Activated CD8-positive, alpha-beta memory T cell treated with anti-CD3 and anti-CD28 coated beads, Interleukin-2, amount 50 U/mL, for 1 hour (primary cell): ENCODE measurements around the gene MTRFR.
"Not testable (repeated sequence)": the region's sequence is repeated elsewhere in the genome, so short reads cannot be mapped to it uniquely, and the experiment has no call there.

ENCODE experiments used
- DNase-seq: peaks from one replicate; pipeline ENCODE4 v3.0.0-alpha.2; 2020; ENCODE audit errors: extremely low read depth

MTRFR gene

GRCh38 chr12:123248996-123249741, 15.9 kb downstream of the MTRFR start:
- not testable (repeated sequence) for DNase-seq

DNA sequence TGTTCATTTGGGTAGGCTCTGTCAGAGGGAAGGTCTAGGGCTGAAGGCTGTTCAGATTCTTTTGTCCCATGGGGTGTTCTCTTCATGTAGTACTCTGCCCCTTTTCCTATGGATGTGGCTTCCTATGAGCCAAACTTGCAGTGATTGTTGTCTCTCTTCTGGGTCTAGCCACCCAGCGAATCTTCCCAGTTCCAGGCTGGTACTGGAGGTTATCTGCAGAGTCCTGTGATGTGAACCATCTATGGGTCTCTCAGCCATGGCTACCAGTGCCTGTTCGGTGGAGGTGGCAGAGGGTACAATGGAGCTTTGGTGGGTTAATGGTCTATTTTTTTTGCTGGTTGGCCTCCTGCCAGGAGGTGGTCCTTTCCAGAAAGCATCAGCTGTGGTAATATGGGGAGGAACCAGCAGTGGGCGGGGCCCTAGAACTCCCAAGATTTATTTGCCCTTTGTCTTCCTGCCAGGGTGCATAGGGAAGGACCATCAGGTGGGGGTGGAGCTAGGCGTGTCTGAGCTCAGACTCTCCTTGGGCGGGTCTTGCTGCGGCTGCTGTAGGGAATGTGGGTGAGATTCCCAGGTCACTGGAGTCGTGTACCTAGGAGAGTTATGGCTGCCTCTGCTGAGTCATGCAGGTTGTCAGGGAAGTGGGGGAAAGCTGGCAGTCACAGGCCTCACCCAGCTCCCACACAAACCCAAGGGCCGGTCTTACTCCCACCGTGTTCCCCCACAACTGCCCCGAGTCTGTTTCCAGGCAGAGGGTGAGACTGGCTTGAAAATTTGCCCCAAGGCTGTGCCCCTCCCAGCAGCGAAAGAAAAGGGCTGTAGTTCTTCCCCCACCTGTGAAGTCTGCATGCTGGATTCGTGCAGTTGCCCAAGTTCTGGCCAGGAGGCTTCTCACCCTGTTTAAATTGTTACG, 17.5 kb downstream of the MTRFR start:
- DNase-seq: no peak

DNA sequence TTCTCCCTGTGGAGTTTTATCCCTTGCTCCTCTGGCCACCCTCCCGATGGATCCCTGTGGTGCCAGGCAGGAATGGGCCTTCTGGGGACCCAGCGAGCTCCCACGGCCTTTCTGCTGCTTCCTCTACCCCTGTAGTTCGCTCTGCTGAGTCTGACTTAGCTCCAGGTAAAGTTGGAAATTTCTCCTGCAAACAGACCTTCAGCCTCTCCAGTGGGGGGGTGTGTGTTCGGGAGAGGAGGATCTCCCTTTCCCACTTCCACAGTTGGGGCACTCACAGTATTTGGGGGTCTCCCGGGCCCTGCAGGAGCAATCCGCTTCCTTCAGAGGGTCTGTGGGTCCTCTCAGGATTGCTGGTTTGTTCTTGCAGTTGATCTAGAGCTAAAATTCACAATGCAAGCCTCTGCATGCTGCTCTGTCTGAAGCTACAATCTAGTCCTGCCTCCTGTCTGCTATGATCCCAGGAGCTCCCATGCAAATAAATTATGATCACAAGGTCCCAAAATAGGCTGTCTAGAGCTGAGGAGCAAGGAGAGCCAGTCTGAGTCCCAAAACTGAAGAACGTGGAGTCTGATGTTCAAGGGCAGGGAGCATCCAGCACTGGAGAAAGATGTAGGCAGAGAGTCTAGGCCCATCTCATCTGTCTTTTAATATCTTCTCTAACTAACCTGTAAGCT, 18.3 kb downstream of the MTRFR start:
- no peak for DNase-seq

DNA sequence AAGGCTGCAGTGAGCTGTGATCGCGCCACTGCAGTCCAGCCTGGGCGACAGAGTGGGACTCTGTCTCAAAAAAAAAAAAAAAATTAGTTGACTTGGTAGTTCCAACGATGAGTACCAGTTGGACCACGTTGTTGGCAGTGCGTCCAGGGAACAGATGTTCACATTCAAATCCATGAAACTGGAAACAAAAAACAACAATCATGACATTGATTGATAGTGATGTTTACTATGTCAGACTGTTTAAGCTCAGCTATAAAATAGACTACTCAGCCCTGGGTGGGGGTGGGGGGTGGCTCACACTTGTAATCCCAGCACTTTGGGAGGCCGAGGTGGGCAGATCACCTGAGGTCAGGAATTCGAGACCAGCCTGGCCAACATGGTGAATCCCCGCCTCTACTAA, 19.1 kb downstream of the MTRFR start:
- DNase-seq: not testable (repeated sequence)

GRCh38 chr12:123253641-123254459, 20.6 kb downstream of the MTRFR start:
- DNase-seq: no peak

DNA sequence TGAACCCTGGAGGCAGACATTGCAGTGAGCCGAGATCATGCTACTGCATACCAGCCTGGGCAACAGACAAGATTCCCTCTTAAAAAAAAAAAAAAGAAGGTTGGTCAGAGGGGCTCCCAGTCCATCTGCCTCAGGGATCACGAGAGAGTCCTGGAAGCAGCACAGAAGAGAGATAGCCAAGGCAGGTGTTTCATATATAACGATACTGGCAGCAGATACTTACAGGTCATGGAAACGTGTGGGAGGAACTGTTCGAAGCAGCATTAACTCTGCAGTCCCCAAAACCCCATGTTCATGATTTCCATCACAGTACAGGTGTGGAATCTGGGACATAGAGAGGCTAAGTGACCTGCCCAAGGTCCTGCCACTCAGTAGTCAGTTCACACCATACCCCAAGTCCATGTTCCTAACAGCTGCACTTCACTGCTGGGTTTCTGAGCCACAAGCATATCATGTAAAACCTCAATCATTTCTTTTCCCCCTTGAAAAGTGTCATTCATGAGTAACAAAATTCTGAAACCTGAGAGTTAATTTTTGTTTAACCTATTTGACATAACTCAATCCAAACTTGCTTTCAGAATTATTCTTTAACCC, 21.7 kb downstream of the MTRFR start:
- DNase-seq: no peak

DNA sequence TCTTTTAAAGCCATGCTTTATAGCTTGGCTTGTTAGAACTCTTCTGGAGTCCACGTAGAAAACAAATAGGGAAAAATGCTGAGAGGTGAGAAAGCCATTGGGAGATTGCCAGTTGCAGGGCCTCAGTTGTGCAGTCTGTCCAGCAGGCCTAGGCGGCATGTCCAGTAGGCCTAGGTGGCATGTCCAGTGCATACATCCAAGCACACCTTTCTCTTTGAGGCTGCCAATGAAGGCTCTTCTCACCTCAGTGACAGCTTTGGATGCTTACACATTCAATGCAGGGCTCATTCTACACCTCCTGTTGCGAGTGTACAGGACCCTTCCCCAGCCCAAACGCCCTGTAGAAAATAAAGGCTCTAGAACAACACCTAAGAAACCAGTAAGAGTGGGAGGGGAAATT, 25.4 kb downstream of the MTRFR start:
- DNase-seq: no peak

DNA sequence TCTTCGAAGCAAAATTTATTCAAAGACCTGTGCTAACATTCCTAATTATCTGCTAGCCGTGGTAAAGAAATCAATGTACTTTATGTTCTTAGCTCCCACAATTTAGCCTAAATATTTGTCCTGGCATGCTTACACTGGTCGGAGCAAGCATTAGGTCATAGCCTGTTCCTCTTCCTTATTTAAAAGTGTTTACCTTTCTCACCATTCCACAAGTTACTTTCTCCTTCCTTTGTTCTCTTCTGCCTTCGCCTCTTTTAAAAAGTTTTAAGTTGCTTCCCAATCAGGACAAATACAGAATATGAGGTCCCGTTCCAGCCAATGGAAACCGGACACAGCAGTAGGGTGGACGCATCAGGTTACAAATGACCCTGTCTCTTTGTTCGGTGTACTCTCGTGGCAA, 26.8 kb downstream of the MTRFR start:
- DNase-seq: no peak

DNA sequence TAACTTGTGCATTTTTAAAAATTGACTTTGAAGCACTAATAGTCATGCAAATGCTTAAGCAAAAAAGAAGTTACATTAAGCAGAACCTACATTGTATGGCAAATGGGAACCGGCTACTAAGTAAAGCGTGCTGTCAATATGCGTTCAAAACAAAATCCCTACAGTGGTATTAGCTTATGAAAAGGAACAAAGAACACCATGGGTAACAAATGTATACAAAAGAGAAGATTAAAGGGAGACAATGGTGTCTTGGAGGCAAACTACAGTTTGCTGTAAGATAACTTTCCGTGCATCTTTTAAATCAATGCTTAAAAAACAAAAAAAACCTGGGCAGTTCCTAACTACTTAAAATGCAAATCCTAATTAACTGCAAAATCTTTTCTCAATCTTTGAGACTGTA, 28.0 kb downstream of the MTRFR start:
- no peak for DNase-seq

DNA sequence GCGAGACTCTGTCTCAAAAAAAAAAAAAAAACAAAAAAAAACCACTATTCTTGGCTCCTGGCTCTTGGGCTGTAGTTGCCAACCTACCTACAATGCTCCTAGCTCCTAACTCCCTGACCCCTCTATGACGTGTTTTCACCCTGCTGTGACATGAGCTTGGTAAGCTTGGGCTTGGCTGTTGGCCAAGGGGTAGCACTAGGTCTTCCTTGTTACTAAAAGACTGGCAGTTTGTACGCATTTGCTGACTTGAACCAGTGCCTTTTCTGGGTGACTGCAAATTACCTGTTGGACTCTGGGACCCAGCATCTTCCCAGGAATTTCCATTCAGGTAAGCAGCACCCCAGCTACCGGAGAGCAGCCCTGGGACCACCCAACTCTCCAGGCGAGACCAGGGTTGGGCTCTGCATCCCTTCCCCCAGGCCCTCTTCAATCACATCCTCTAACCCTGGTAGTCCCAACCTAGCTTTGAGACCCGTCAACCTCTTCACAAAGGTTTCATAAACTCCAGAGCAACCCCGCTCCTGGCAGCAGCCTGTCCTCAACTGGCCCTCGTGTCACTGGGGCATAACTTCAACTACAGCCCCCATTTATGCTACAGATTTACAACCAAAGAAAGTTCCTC, 30.1 kb downstream of the MTRFR start:
- DNase-seq: no peak

- DNase-seq: no peak
These were observed 31.4 kb downstream of the MTRFR start for GRCh38 chr12:123264642-123265041.

DNA sequence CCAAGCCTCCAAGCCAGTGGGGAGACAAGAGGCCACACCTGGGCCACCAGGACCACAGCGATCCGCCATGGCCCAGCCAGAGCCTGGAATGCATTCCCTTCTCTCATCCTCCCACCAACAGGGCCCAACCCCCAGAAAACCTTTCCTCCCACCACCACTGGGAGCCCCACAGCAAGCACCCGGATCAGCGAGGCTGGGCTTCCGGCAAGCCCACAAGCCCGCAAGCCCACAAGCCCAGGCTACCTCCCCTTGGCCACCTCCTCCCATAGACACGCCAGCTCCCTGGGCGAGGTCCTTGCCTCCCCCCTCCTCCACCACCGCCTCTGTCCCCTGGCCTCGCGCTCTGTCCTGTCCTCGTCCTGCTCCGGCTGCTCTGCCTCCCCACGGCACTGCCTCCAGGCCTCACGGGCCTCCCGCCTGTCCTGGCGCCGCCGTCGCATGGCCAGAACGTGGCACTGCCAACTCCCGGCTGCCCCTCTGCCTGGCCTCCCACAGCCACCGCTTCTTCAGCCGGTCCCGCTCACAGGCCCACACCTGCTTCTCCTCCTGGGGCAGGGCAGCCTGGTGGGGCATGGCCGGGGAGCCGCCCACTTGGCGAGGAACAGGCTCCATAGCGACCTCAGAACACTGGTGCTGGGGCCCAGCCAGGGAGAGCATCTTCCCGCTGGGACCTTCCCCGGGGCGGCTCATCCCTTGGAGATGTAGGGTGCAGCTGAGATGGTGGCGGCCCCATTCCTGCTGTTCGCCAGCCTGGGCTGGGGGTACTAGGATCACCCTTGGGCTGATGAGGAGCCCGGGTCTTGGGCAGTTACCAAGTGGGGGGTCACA, 32.8 kb downstream of the MTRFR start:
- no peak for DNase-seq

DNA sequence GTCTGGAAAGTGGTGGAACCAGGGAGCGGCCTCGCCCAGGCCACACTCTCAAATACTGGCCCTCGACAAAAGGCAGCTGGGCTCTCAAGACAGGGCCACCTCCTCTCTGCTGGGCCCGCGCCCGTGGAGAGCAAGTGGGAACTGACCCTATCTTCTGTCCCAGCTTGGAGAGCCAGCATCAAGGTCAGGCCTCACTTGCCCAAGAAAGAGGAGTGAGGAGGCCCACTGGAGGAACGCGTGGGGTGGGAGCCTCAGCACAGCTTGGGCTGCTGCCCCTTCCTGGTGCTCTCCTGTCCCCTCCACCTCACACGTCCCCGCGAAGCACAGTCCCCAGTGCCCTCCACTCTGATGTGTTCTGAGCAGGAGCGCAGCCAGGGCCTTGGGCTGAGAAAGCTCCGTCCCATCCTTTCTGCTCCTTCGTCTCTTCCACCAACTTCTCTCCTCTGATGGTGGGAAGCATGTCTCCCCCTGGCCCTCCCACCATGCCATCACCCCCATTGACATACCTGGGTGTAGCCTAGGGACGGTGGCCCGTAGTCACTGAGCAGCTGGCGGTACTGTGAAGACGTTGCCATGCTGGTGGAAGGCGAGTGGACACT, 33.5 kb downstream of the MTRFR start:
- DNase-seq: no peak

GRCh38 chr12:123267335-123267920, 34.2 kb downstream of the MTRFR start:
- no peak for DNase-seq

DNA sequence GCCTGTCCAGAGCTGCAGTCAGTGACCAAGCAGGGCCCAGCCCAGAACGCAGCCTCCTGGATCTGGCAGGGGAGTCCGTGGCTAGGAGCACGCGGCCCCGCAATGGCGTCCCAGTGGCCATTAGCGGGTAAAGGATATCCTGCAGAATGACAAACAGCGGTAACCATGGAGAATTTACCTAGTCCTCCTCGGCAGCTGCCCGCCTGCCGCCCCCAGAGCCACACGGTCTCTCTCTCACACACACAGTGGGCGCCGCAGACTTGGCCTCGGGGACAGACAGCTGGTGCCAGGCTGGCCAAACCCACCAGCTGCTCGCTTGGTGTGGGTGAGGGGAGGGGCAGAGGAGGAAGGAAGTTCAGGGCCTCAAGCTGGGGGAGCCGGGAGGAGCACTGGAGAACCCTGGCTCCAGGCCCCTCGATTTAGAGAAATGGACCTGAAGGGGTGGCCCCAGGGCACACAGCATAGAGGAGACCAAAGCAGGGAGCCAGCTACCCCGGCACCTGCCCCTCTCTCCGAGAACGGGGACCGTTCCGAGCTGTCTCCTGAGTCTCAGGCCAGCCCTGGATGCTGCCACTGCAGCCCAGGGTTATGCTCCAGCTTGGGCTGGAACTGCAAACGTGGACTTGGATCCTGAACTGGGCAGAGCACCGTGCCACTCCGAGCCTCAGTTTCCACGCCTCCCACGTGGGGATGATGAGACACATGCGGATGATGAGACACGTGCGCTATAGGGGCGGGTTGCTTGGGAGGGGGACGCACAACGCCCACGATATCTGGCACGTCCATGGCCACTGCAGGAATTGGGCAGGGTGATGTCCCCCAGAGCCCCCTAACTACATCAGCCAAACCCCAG, 35.0 kb downstream of the MTRFR start:
- DNase-seq: no peak

GRCh38 chr12:123268850-123269249, 35.6 kb downstream of the MTRFR start:
- DNase-seq: no peak

GRCh38 chr12:123269395-123269892, 36.2 kb downstream of the MTRFR start:
- no peak for DNase-seq

DNA sequence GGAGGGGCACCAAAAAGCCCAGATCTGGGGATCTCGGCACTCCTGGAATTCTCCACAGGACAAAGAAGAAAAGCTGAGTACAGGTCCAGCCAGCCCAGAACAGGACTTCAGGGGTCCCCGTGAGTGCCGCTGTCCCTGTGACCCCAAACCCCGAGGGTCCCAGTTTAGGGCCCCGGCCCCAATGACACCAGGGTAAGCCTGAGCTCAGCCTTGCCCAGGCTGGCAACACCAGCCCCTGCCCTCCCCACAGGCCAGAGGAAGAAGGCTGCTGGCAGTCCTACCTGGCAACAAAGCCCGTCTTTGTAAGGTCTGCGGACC, 36.6 kb downstream of the MTRFR start:
- DNase-seq: no peak
